Activated CD4-positive, alpha-beta T cell treated with anti-CD3 and anti-CD28 coated beads, Interleukin-2, amount 10 ng/mL, durations not matched to agents 7 days and 5 days (primary cell): ENCODE data around the gene SLC25A45. TPM values are rescaled to one million over a fixed set of nuclear protein-coding genes. Genes with fewer than 3 reads are reported as not detected.

ENCODE experiments used
- CTCF ChIA-PET: fragments of 350-600 bp; sonication (Branson Sonifier 250); formaldehyde crosslinking; loops from one replicate; lab custom pipeline; 2021; ENCODE audit warnings: antibody characterized with exemption; lab: Charles Lee
- POLR2A ChIA-PET: fragments of 350-600 bp; sonication (Branson Sonifier 250); formaldehyde crosslinking; loops from one replicate; lab custom pipeline; 2021; ENCODE audit warnings: antibody characterized with exemption; lab: Charles Lee
- DNase-seq: peaks from one replicate; pipeline ENCODE4 v3.0.0-alpha.2; 2020
- H3K27ac Mint-ChIP-seq: one replicate; pipeline ENCODE4 v1.8.0; 2021; ENCODE audit warnings: mild to moderate bottlenecking, moderate library complexity, mixed read lengths
- H3K27me3 Mint-ChIP-seq: one replicate; pipeline ENCODE4 v1.8.0; 2021; ENCODE audit warnings: mixed read lengths
- H3K36me3 Mint-ChIP-seq: one replicate; pipeline ENCODE4 v1.8.0; 2021; ENCODE audit warnings: low read depth, mixed read lengths
- H3K4me1 Mint-ChIP-seq: one replicate; pipeline ENCODE4 v1.8.0; 2021; ENCODE audit warnings: mixed read lengths
- H3K4me3 Mint-ChIP-seq: one replicate; pipeline ENCODE4 v1.8.0; 2021; ENCODE audit warnings: mild to moderate bottlenecking, moderate library complexity, mixed read lengths
- H3K9me3 Mint-ChIP-seq: one replicate; pipeline ENCODE4 v1.8.0; 2021; ENCODE audit warnings: mixed read lengths
- total RNA-seq, 2 experiments: library from RNA; stranded (reverse); gene quantifications; one replicate each; pipeline ENCODE4 v1.2.3, GENCODE V29; 2021

SLC25A45 gene
- total RNA-seq, 2 experiments from 2014 or later: 40.9 TPM

GRCh38 chr11:65400307-65401072 lies 18.0 kb upstream of the SLC25A45 start:
- Mint-ChIP-seq H3K36me3 (peaks cover 14% of the 10 kb centered on the region), H3K4me3 (no peak overlapping the region), H3K4me1 (peaks cover 6% of the 10 kb centered on the region), H3K27ac (no peak overlapping the region), H3K9me3 (no peaks in the 10 kb centered on the region), H3K27me3 (no peaks in the 10 kb centered on the region)
- ChIA-PET POLR2A (no interaction called here), CTCF (interaction anchor here (0.6 to 1.7 kb wide), 3 partner anchors 12 to 16 kb away, joined by 3 to 6 read pairs (median 3); no protein-coding TSS in a partner anchor)
- DNase-seq: no peak

GRCh38 chr11:65399845-65400244 lies 17.4 kb upstream of the SLC25A45 start:
- no peak overlapping the region for H3K4me3 Mint-ChIP-seq
- no peak for DNase-seq
- H3K9me3 Mint-ChIP-seq: no peaks in the 10 kb centered on the region
- POLR2A ChIA-PET: no interaction called here
- CTCF ChIA-PET: interaction anchor here (1.7 kb wide), 1 partner anchor 16 kb away, joined by 6 read pairs; no protein-coding TSS in a partner anchor
- no peaks in the 10 kb centered on the region for H3K27me3 Mint-ChIP-seq
- H3K4me1 Mint-ChIP-seq: peaks cover 6% of the 10 kb centered on the region
- H3K36me3 Mint-ChIP-seq: peaks cover 14% of the 10 kb centered on the region
- no peak overlapping the region for H3K27ac Mint-ChIP-seq

GRCh38 chr11:65399249-65399648 lies 16.8 kb upstream of the SLC25A45 start:
- Mint-ChIP-seq H3K4me3 (no peak overlapping the region), H3K9me3 (no peaks in the 10 kb centered on the region), H3K27me3 (no peaks in the 10 kb centered on the region), H3K27ac (no peak overlapping the region), H3K36me3 (peaks cover 14% of the 10 kb centered on the region), H3K4me1 (peaks cover 6% of the 10 kb centered on the region)
- ChIA-PET POLR2A (no interaction called here), CTCF (interaction anchor here (1.7 kb wide), 1 partner anchor 16 kb away, joined by 6 read pairs; no protein-coding TSS in a partner anchor)
- DNase-seq: no peak

GRCh38 chr11:65398362-65398910 lies 16.0 kb upstream of the SLC25A45 start:
- Mint-ChIP-seq H3K4me3 (no peak overlapping the region), H3K36me3 (peaks cover 17% of the 10 kb centered on the region), H3K9me3 (no peaks in the 10 kb centered on the region), H3K4me1 (peaks cover 2% of the 10 kb centered on the region), H3K27ac (no peak overlapping the region), H3K27me3 (no peaks in the 10 kb centered on the region)
- CTCF ChIA-PET: interaction anchor here (0.6 to 1.0 kb wide), 2 partner anchors 17 to 336 kb away, joined by 3 to 5 read pairs; no protein-coding TSS in a partner anchor
- DNase-seq: no peak
- POLR2A ChIA-PET: no interaction called here

GRCh38 chr11:65396769-65397745 lies 14.6 kb upstream of the SLC25A45 start:
- Mint-ChIP-seq H3K4me1 (no peaks in the 10 kb centered on the region), H3K4me3 (peak overlapping the region; percentile 7), H3K27ac (no peak overlapping the region), H3K9me3 (no peaks in the 10 kb centered on the region), H3K27me3 (no peaks in the 10 kb centered on the region), H3K36me3 (peaks cover 21% of the 10 kb centered on the region)
- ChIA-PET POLR2A (no interaction called here), CTCF (interaction anchor here (0.7 to 1.7 kb wide), 2 partner anchors 8 to 66 kb away, joined by 3 to 6 read pairs; no protein-coding TSS in a partner anchor)
- DNase-seq: no peak

GRCh38 chr11:65395961-65396530 lies 13.6 kb upstream of the SLC25A45 start:
- POLR2A ChIA-PET: no interaction called here
- Mint-ChIP-seq H3K27ac (no peak overlapping the region), H3K4me1 (peaks cover 2% of the 10 kb centered on the region), H3K9me3 (no peaks in the 10 kb centered on the region), H3K36me3 (peaks cover 26% of the 10 kb centered on the region), H3K4me3 (no peak overlapping the region), H3K27me3 (no peaks in the 10 kb centered on the region)
- CTCF ChIA-PET: interaction anchor here (1.7 kb wide), 1 partner anchor 9 kb away, joined by 3 read pairs; no protein-coding TSS in a partner anchor
- DNase-seq: no peak

- no peak overlapping the region for H3K4me3 Mint-ChIP-seq
- no peak overlapping the region for H3K27ac Mint-ChIP-seq
- CTCF ChIA-PET: interaction anchor here (0.6 to 4.2 kb wide), 5 partner anchors 10 to 23 kb away, joined by 3 to 24 read pairs (median 3); no protein-coding TSS in a partner anchor
- H3K9me3 Mint-ChIP-seq: no peaks in the 10 kb centered on the region
- peaks cover 27% of the 10 kb centered on the region for H3K36me3 Mint-ChIP-seq
- POLR2A ChIA-PET: no interaction called here
- no peaks in the 10 kb centered on the region for H3K27me3 Mint-ChIP-seq
- no peak for DNase-seq
- H3K4me1 Mint-ChIP-seq: peaks cover 14% of the 10 kb centered on the region
These were observed 11.7 kb upstream of the SLC25A45 start for GRCh38 chr11:65394125-65394536.

GRCh38 chr11:65393513-65394079 lies 11.2 kb upstream of the SLC25A45 start:
- ChIA-PET CTCF (interaction anchor here (0.6 to 4.2 kb wide), 3 partner anchors 14 to 23 kb away, joined by 3 to 24 read pairs (median 3); no protein-coding TSS in a partner anchor), POLR2A (no interaction called here)
- no peaks in the 10 kb centered on the region for H3K9me3 Mint-ChIP-seq
- no peak overlapping the region for H3K4me3 Mint-ChIP-seq
- H3K4me1 Mint-ChIP-seq: peaks cover 19% of the 10 kb centered on the region
- H3K36me3 Mint-ChIP-seq: peaks cover 31% of the 10 kb centered on the region
- no peak for DNase-seq
- H3K27me3 Mint-ChIP-seq: no peaks in the 10 kb centered on the region
- H3K27ac Mint-ChIP-seq: no peak overlapping the region

- peaks cover 31% of the 10 kb centered on the region for H3K36me3 Mint-ChIP-seq
- no peak overlapping the region for H3K4me3 Mint-ChIP-seq
- H3K4me1 Mint-ChIP-seq: peaks cover 26% of the 10 kb centered on the region
- H3K27me3 Mint-ChIP-seq: no peaks in the 10 kb centered on the region
- no peak overlapping the region for H3K27ac Mint-ChIP-seq
- no peak for DNase-seq
- H3K9me3 Mint-ChIP-seq: no peaks in the 10 kb centered on the region
- ChIA-PET CTCF (interaction anchor here (4.2 kb wide), 1 partner anchor 23 kb away, joined by 24 read pairs; no protein-coding TSS in a partner anchor), POLR2A (no interaction called here)
These were observed 10.5 kb upstream of the SLC25A45 start for GRCh38 chr11:65392899-65393298.

- Mint-ChIP-seq H3K27me3 (no peaks in the 10 kb centered on the region), H3K36me3 (peaks cover 29% of the 10 kb centered on the region), H3K27ac (peak overlapping the region; percentile 36), H3K4me3 (no peak overlapping the region), H3K4me1 (peaks cover 31% of the 10 kb centered on the region), H3K9me3 (no peaks in the 10 kb centered on the region)
- ChIA-PET POLR2A (no interaction called here), CTCF (interaction anchor here (0.7 to 4.2 kb wide), 4 partner anchors 10 to 126 kb away, joined by 3 to 24 read pairs (median 3); no protein-coding TSS in a partner anchor)
- no peak for DNase-seq
These were observed 9.9 kb upstream of the SLC25A45 start for GRCh38 chr11:65392186-65392829.

GRCh38 chr11:65390996-65391395 lies 8.6 kb upstream of the SLC25A45 start:
- no peak for DNase-seq
- H3K36me3 Mint-ChIP-seq: peaks cover 28% of the 10 kb centered on the region
- H3K4me1 Mint-ChIP-seq: peaks cover 39% of the 10 kb centered on the region
- H3K27me3 Mint-ChIP-seq: no peaks in the 10 kb centered on the region
- no peak overlapping the region for H3K4me3 Mint-ChIP-seq
- H3K27ac Mint-ChIP-seq: no peak overlapping the region
- POLR2A ChIA-PET: no interaction called here
- CTCF ChIA-PET: interaction anchor here (0.8 to 4.2 kb wide), 5 partner anchors 21 to 161 kb away, joined by 3 to 24 read pairs (median 3); no protein-coding TSS in a partner anchor
- no peaks in the 10 kb centered on the region for H3K9me3 Mint-ChIP-seq
